HG03066 (cell line): ENCODE data around the gene KRT81.
"Not testable (repeated sequence)": the region's sequence is repeated elsewhere in the genome, so short reads cannot be mapped to it uniquely, and the experiment has no call there.

ENCODE experiments used
- ATAC-seq: cut with Tn5 transposase; IDR thresholded peaks from one replicate; pipeline ENCODE4 v1.9.1; 2021; ENCODE audit warnings: low read depth; ENCODE audit not compliant: unreplicated experiment

Gene KRT81

GRCh38 chr12:52245259-52245961 lies 45.9 kb downstream of the KRT81 start:
- no peak for ATAC-seq

- ATAC-seq, result no peak
Measured at GRCh38 chr12:52244615-52244994, 46.7 kb downstream of the KRT81 start.

GRCh38 chr12:52243856-52244614 lies 47.3 kb downstream of the KRT81 start:
- ATAC-seq, result peak; percentile 90

GRCh38 chr12:52243259-52243855 lies 48.0 kb downstream of the KRT81 start:
- no peak for ATAC-seq

GRCh38 chr12:52242442-52243258 lies 48.7 kb downstream of the KRT81 start:
- ATAC-seq, result no peak

GRCh38 chr12:52241205-52241842 lies 50.0 kb downstream of the KRT81 start:
- ATAC-seq, result no peak

GRCh38 chr12:52240247-52240646 lies 51.1 kb downstream of the KRT81 start:
- not testable (repeated sequence) for ATAC-seq

GRCh38 chr12:52239767-52240166 lies 51.6 kb downstream of the KRT81 start:
- ATAC-seq, result no peak

- no peak for ATAC-seq
Measured at GRCh38 chr12:52238916-52239646, 52.3 kb downstream of the KRT81 start.

- no peak for ATAC-seq
Measured at GRCh38 chr12:52238207-52238840, 53.0 kb downstream of the KRT81 start.

GRCh38 chr12:52236386-52237050 lies 54.8 kb downstream of the KRT81 start:
- ATAC-seq, result no peak
